GM19351 (cell line): Measurements from ENCODE around the gene GALK2.

Experiments used
- ATAC-seq: cut with Tn5 transposase; IDR thresholded peaks from one replicate; pipeline ENCODE4 v1.9.1; 2021; ENCODE audit warnings: mild to moderate bottlenecking, moderate library complexity; ENCODE audit not compliant: unreplicated experiment

Gene GALK2

GRCh38 chr15:49169880-49170597, at the start of gene GALK2:
Gene GALK2, plus strand, starts transcription at chr15:49170247. Its CDS starts 76 bp downstream, at chr15:49170323.
- ATAC-seq, result peak; percentile 97

GRCh38 chr15:49120832-49121231, 49.2 kb upstream of the GALK2 start:
- no peak for ATAC-seq

GRCh38 chr15:49121901-49122300, 48.1 kb upstream of the GALK2 start:
- ATAC-seq, result no peak

- ATAC-seq, result no peak
Observed at GRCh38 chr15:49122541-49123062, 47.4 kb upstream of the GALK2 start.

DNA sequence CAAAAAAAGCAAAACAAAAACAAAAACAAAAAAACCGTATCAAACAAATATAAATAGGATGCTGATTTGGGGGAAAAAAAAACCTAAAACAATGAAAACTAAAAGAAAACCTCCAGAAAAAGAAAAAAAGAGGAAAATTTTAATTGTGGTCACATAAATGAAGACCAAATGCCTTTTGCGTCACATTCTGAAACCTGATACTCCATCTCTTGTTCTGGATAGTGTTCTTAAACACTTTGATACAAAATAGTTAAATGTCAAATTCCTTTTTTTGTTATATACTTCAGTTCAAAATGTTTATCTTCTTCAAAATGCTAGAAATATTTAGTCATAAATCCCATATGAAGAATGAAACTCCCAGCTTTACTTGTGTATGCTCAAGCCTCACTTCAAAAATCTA, 45.7 kb upstream of the GALK2 start:
- ATAC-seq, result no peak

GRCh38 chr15:49131403-49131802, 38.6 kb upstream of the GALK2 start:
- no peak for ATAC-seq

DNA sequence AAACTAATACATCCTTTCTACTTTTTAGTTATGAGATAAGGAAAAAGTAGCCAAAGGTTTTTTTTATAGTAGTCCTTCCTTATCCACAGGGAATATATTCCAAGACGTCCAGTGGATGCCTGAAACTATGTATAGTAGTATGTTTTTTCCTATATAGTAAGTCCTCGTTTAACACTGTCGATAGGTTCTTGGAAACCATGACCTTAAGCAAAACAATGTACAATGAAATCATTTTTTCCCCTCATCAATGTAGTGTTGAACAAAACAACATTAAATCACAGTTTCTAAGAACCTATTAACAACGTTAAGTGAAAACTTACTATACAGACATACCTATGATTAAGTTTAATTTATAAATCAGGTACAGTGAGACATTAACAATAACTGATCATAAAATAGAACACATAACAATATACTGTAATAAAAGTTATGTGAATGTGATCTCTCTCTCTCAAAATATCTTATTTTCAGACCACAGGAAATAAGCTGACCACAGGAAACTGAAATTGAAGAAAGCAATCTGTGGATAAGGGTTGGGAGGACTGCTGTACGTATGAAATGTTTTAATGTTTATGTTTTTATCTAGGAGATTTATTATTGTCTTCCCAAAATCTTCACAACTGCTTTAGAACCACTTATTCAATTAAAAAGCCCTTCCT, 35.2 kb upstream of the GALK2 start:
- ATAC-seq, result no peak

- ATAC-seq, result no peak
Observed at GRCh38 chr15:49135342-49135857, 34.6 kb upstream of the GALK2 start.

- ATAC-seq, result no peak
Observed at GRCh38 chr15:49135911-49136310, 34.1 kb upstream of the GALK2 start.

DNA sequence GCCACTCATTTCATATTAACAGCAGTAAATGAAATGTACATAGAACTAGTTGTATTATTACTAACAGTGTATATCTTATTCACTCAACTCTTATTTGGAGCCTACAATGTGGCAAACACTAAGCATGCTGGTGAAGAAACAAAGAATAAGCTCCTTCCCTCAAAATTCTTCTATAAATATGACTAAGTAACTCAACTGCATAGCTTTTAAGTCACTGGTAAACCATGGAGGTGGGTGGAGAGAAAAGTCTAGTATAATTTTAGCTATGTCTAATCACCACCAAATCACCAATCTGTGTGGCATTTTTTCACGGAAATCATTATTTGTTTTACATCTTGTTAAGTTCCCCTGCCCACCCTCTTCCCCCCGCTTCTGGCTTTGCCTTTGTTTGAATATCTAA, 32.2 kb upstream of the GALK2 start:
- no peak for ATAC-seq

- ATAC-seq, result no peak
Observed at GRCh38 chr15:49145651-49146609, 24.1 kb upstream of the GALK2 start.

DNA sequence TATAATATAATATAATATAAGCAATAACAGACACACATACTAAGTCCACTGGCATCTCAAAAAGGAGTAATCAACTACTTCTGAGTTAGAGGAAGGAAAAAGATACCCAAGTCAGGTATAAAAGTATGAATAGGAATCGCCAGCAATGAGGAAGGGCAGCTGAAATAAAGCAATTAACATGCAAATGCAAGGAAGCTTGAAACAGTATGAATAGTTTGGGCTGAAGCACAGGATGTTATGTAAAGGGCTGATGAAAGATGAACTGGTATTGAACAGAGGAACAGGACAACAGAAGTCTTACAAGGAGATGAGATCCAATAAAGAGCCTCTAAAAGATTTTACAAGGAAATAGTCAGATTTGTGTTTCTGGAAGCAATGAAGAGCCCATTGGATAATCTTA, 21.7 kb upstream of the GALK2 start:
- ATAC-seq, result no peak

GRCh38 chr15:49148727-49149126, 21.3 kb upstream of the GALK2 start:
- ATAC-seq, result no peak

DNA sequence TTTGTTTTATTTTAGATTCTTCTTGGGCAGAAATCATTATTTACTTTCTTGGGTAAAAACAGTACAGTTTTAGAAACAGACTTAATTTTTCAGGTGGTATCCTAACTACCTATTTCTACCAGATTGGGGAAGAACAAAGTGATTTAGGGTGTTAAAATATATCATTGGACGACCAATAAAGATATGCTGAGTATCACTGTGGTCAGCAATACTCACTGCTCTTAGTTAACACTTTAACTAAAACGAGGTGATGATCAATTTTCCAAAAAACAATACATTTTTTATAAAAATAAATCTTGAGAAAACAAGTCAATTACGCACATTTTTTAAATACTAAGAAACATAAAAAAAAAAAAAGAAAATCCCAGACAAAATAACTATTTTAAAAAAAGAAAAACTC, 18.2 kb upstream of the GALK2 start:
- ATAC-seq, result no peak

DNA sequence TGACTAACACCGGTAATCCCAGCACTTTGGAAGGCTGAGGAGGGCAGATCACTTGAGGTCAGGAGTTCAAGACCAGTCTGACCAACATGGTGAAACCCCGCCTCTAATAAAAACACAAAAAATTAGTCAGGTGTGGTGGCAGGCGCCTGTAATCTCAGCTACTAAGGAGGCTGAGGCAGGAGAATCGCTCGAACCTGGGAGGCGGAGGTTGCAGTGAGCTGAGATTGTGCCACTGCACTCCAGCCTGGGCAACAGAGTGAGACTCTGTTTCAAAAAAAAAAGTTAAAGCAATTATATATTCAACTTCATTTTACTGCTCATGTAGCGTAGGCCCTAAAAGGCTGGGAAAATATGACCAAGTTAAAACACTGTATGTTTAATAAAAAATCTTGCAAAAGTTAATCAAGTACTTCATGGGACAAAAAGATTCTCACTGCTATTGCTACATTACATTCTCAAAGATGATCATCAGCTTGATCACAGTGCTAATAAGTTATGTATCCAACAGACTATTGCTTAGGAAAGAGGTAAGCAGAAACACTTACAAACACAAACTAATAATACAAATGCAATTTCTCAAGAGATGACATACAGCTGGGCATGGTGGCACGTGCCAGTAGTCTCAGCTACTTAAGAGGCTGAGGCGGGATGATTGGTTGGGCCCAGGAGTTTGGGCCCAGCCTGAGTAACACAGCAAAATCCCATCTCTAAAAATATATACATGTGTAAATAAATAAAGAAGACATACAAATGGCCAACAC, 17.3 kb upstream of the GALK2 start:
- no peak for ATAC-seq

GRCh38 chr15:49154359-49154758, 15.7 kb upstream of the GALK2 start:
- no peak for ATAC-seq

DNA sequence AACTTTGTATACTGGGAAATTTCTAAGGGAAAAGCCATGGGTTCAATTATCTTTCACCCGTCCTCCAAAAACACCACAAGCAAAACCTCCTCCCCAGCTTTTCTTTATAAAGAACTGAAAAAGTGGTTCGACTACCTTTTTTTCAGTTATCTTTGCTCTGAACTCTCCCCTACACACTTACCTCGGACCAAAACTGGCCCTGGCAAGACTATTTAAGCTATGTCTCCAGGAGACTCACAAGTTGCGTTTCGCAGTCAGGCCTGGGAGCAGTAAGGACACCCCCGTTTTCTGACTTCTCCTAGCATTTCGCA, 15.3 kb upstream of the GALK2 start:
- ATAC-seq, result no peak

DNA sequence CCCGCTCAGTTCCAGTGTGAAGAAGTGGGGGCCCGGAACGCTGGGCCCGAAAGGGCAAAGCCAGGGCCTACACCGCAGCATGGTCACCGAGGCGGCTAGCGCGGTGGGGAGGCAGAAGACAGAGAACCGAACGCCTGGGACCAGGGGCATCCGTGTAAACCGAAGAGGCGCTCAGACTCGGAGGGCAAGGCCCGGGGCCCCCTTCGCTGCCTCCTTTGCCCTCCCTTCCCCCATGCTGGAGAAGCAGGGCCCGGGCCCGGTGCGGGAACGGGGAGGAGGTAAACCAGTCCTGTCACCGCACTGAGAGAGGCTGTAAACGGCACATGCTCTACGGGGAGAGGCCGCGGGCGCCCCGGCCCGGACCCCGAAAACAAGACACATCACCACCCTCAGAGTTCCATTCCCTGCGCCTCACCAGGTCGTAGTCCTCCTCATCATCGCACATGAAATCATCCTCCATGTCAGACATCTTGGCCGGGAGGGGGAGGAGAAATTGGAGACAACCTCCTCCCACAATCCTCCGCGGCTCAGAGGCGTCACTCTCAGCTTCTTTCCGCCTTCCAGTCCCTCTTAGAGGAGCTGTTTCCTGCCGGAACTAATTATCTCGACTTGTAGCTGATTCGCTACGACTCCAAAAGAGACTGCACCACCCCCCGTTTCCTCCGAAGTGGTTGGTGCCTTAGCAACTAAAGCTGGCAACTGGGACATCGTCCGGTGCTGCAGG, 14.8 kb upstream of the GALK2 start, which contains the start of gene COPS2:
Gene COPS2 (minus strand): TSS at position 490 of the 724 bp plus-strand sequence. CDS start 21 bp downstream, at position 469.
- ATAC-seq, result peak; percentile 88

DNA sequence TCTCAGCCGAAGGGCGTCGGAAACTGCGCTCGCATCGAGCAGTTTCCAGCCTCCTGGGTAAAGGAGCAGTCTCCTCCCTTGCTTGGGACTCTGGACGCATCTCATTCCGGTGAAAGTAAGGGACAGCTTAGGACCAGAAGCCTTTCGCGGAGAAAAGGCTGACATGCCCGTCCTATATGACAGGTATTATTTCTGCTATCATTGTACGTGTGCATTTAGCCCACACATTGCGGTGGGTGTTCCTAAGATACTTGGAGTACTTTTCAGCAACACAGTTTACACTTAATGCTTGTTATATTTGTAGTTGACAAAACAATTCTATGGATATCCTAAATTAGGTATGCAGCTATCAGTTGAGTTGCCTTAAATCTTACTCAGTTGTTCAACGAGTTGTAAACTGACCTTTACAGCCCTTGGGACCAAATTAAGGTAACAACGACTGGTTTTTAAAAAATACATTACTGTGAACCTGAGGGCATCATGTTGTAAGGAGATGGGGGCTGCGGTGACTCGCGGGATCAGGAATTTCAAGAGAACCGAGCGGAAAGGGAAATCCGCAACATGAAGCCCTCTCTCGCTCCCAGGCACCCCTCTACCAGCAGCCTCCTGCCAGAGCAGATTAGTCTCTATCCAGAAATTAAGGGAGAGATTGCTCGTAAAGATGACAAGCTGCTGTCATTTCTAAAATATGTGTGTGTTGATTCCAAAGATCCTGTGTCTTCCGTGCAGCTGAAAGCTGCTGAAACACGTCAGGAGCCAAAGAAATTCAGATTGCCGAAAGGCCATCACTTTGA, 14.0 kb upstream of the GALK2 start:
- peak; percentile 24 for ATAC-seq
